Measurements from ENCODE around the gene PARVB. TPM values are rescaled to one million over a fixed set of nuclear protein-coding genes. Genes with fewer than 3 reads are reported as not detected.

Gene PARVB
- total RNA-seq, 1 donor, result 29.3 TPM

DNA sequence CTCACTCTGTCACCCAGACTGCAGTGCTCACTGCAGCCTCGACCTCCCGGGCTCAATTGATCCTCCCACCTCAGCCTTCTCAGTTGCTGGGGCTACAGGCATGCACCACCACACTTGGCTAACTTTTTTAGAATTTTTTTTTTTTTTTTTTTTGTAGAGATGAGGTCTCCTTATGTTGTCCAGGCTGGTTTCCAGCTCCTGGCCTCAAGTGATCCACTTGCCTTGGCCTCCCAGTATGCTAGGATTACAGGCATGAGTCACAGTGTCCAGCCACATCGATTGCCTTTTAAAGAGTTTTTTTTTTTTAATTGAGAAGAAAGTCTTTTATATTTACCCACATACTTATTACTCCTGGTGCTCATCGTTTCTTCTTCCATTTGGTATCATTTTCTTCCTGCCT, 186.6 kb downstream of the PARVB start:
- TF ChIP-seq, protein P1, sequence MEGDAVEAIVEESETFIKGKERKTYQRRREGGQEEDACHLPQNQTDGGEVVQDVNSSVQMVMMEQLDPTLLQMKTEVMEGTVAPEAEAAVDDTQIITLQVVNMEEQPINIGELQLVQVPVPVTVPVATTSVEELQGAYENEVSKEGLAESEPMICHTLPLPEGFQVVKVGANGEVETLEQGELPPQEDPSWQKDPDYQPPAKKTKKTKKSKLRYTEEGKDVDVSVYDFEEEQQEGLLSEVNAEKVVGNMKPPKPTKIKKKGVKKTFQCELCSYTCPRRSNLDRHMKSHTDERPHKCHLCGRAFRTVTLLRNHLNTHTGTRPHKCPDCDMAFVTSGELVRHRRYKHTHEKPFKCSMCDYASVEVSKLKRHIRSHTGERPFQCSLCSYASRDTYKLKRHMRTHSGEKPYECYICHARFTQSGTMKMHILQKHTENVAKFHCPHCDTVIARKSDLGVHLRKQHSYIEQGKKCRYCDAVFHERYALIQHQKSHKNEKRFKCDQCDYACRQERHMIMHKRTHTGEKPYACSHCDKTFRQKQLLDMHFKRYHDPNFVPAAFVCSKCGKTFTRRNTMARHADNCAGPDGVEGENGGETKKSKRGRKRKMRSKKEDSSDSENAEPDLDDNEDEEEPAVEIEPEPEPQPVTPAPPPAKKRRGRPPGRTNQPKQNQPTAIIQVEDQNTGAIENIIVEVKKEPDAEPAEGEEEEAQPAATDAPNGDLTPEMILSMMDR (IDR thresholded peaks at IDR 0.05; ENCODE audit: extremely low read depth, low read depth, low read length), result no peak
- no peak overlapping the region for H3K4me3 ChIP-seq (ENCODE audit: insufficient read depth, low read length)
- H3K27me3 ChIP-seq (ENCODE audit: insufficient read depth, low read length), result no peaks in the 10 kb centered on the region
- no peaks in the 10 kb centered on the region for H3K9me3 ChIP-seq (ENCODE audit: low read depth, low read length)
- no peaks in the 10 kb centered on the region for H3K36me3 ChIP-seq (ENCODE audit: insufficient read depth, low read length)
- H2AFZ ChIP-seq (ENCODE audit: low read length), result no peak overlapping the region
- H4K20me1 ChIP-seq (ENCODE audit: insufficient read depth, low read length), result no peaks in the 10 kb centered on the region
- no peaks in the 10 kb centered on the region for H3K79me2 ChIP-seq (ENCODE audit: insufficient read depth, low read length)
- H3K4me2 ChIP-seq (ENCODE audit: insufficient read depth, low read length), result peak overlapping the region; percentile 65
- DNase-seq (ENCODE audit: insufficient read length, low spot score, missing footprints), result no peak
- peaks cover 21% of the 10 kb centered on the region for H3K4me1 ChIP-seq (ENCODE audit: insufficient read depth, low read length)
- H3K27ac ChIP-seq (ENCODE audit: low read depth, low read length), result no peak overlapping the region

DNA sequence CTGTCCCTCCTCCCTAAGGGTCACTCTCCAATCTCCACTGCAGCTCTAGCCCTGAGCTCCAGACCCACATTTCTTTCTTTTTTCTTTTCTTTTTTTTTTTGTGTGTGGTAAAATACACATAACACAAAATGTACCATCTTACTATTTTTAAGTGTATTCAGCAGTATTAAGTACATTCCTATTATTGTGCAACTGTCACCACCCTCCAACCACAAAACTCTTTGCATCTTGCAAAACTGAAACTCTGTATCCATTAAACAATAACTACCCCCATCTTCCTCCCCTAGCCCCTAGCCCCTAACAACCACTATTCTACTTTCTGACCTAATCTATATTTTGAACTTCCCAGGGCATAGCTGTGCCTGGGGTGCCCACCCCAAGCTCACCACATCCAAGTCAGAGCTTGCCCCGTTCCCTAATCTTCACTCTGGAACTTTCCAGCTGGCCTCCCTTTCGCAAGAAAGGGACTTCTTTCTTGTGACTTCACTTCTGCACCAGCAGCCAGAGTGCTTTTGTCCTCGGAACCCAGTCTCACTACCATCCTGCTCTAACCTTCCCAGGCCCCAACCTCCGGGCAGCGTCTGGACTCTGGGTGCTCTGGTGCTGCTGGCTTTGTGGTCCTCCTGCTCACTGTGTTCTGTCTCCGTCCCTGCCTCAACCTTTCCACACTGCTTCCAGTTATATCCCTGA, 187.3 kb downstream of the PARVB start:
- H3K4me2 ChIP-seq (ENCODE audit: insufficient read depth, low read length), result peak overlapping the region; percentile 65
- H3K27ac ChIP-seq (ENCODE audit: low read depth, low read length), result no peak overlapping the region
- DNase-seq (ENCODE audit: insufficient read length, low spot score, missing footprints), result peak; percentile 68
- TF ChIP-seq, protein P1 (IDR thresholded peaks at IDR 0.05; ENCODE audit: extremely low read depth, low read depth, low read length), result no peak
- no peak overlapping the region for H3K4me3 ChIP-seq (ENCODE audit: insufficient read depth, low read length)
- no peaks in the 10 kb centered on the region for H3K36me3 ChIP-seq (ENCODE audit: insufficient read depth, low read length)
- peaks cover 21% of the 10 kb centered on the region for H3K4me1 ChIP-seq (ENCODE audit: insufficient read depth, low read length)
- no peaks in the 10 kb centered on the region for H4K20me1 ChIP-seq (ENCODE audit: insufficient read depth, low read length)
- H3K79me2 ChIP-seq (ENCODE audit: insufficient read depth, low read length), result no peaks in the 10 kb centered on the region
- H3K9me3 ChIP-seq (ENCODE audit: low read depth, low read length), result no peaks in the 10 kb centered on the region
- no peaks in the 10 kb centered on the region for H3K27me3 ChIP-seq (ENCODE audit: insufficient read depth, low read length)
- peak overlapping the region; percentile 69 for H2AFZ ChIP-seq (ENCODE audit: low read length)

DNA sequence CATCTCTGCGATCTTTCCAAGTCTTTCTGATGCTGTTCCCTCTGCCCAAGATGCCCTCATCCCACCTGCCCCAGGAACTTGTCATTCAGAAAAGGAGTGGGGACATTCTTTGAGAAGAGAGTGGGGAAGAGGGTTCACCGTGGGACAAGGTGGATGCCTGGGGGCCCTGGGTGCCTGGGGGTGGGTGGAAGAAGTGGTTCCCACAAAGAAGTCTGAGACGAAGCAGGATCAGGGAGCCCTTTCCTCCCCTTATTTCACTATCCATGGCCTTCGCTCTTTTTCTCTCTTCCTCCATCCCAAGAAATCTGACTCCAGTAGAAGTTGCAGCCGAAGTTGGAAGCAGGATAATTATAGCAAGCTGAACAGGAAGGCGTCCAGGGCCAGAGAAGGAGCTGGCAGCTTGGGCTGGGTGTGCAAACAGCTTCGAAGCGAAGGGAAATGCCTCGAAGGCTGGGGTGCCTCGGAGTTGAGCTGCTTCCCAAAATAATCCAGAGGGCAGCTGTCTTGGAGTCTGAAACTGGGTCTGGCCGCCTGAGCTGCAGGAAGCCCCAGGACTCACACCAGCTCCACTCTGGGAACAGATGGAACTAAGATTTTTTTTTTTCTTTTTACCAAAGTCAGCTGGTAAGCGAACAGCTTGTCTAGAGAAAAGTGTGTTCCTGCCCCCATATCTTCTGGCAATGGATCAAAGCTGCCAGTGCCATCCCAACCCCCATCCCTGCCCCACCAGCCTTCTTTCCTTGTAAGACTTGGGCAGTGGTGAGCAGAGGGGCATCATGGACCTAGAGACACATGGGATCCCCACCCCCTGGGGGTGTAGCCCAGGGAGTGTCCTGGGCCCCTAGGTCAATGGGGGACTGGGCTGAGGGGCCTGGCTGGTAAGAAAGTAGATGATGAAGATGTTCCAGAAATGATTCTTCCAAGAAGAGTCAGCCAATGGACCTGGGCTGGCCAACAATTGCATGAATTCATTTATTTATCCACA, 188.1 kb downstream of the PARVB start:
- Histone ChIP-seq H3K79me2 (ENCODE audit: insufficient read depth, low read length) (no peaks in the 10 kb centered on the region), H3K36me3 (ENCODE audit: insufficient read depth, low read length) (no peaks in the 10 kb centered on the region), H3K4me1 (ENCODE audit: insufficient read depth, low read length) (peaks cover 21% of the 10 kb centered on the region), H4K20me1 (ENCODE audit: insufficient read depth, low read length) (no peaks in the 10 kb centered on the region), H2AFZ (ENCODE audit: low read length) (peak overlapping the region; percentile 69), H3K27ac (ENCODE audit: low read depth, low read length) (no peak overlapping the region), H3K27me3 (ENCODE audit: insufficient read depth, low read length) (no peaks in the 10 kb centered on the region), H3K4me3 (ENCODE audit: insufficient read depth, low read length) (no peak overlapping the region), H3K9me3 (ENCODE audit: low read depth, low read length) (no peaks in the 10 kb centered on the region), H3K4me2 (ENCODE audit: insufficient read depth, low read length) (peak overlapping the region; percentile 50)
- no peak for DNase-seq (ENCODE audit: insufficient read length, low spot score, missing footprints)
- TF ChIP-seq, protein P1 (IDR thresholded peaks at IDR 0.05; ENCODE audit: extremely low read depth, low read depth, low read length), result no peak

DNA sequence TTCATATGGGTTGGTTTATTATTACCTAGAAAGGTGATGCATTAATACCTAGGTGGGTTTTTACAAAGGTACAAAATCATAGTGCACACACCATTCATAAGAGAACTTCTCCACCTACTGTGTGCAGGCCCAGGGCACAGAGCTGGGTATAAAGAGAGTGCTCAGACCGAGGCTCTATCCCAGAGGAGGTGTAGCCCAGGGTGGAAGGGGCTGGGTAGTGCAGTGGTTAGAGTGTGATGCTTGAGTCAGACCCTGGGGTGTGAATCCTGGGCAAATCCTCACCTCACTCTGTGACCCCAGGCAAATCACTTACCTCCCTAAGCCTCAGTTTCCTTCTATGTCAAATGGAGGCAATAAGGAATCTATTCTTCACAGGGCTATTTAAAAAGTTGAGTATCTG, 188.8 kb downstream of the PARVB start:
- DNase-seq (ENCODE audit: insufficient read length, low spot score, missing footprints), result no peak
- Histone ChIP-seq H3K4me3 (ENCODE audit: insufficient read depth, low read length) (no peak overlapping the region), H3K27me3 (ENCODE audit: insufficient read depth, low read length) (no peaks in the 10 kb centered on the region), H3K4me2 (ENCODE audit: insufficient read depth, low read length) (no peak overlapping the region), H2AFZ (ENCODE audit: low read length) (no peak overlapping the region), H3K36me3 (ENCODE audit: insufficient read depth, low read length) (no peaks in the 10 kb centered on the region), H3K9me3 (ENCODE audit: low read depth, low read length) (no peaks in the 10 kb centered on the region), H3K79me2 (ENCODE audit: insufficient read depth, low read length) (no peaks in the 10 kb centered on the region), H3K4me1 (ENCODE audit: insufficient read depth, low read length) (peaks cover 21% of the 10 kb centered on the region), H3K27ac (ENCODE audit: low read depth, low read length) (no peak overlapping the region), H4K20me1 (ENCODE audit: insufficient read depth, low read length) (no peaks in the 10 kb centered on the region)
- TF ChIP-seq, protein P1 (IDR thresholded peaks at IDR 0.05; ENCODE audit: extremely low read depth, low read depth, low read length), result no peak

Data from osteoblast (primary cell).